ENCODE measurements around the gene SMARCD3. TPM values are rescaled to one million over a fixed set of nuclear protein-coding genes. Genes with fewer than 3 reads are reported as not detected.

The SMARCD3 gene
- total RNA-seq, 1 donor: 35.8 TPM

DNA sequence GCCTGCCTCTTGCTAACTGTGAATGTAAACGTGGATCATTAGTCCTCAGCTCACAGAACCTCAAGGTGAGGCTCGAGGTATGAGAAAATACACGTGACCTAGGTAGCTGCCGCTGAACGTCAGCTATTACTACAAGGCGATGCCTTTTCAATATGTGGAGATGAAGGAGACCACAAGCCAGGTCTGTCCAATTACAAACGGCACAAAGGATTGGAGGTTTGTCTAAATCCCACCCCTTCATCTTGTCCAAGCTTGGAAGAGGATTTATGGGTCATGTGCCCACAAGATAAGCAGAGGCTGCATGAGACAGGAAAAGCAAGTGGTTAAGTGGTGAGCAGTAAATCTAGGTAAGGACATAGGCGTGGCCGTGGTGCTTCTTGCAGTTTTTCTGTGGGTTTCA lies 41.6 kb downstream of the SMARCD3 start:
- no peaks in the 10 kb centered on the region for H3K9me3 ChIP-seq (ENCODE audit: low read depth, low read length)
- H3K4me1 ChIP-seq (ENCODE audit: insufficient read depth, low read length): peaks cover 16% of the 10 kb centered on the region
- no peaks in the 10 kb centered on the region for H3K27me3 ChIP-seq (ENCODE audit: insufficient read depth, low read length)
- no peak overlapping the region for H3K4me3 ChIP-seq (ENCODE audit: low read length)

DNA sequence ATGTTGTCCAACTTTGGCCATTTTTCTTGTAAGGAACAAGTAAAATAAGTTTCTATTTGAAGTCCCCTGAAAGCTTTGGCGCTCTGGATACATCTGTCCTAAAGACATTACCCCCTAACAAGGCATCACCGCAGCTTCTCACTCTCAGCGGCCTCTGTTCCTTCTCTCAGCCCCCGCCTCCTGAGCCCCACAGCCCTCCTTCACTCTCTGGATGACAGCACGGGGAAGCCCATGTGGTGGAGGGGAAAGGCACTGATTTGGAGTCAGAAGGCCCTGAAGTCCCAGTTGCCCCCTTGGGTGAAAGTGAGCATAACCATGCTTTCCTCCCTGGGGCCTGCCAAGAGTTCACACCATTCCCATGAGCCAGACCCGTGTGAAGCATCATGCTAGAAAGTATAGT lies 42.8 kb downstream of the SMARCD3 start:
- Histone ChIP-seq H3K4me1 (ENCODE audit: insufficient read depth, low read length) (peaks cover 16% of the 10 kb centered on the region), H3K27me3 (ENCODE audit: insufficient read depth, low read length) (no peaks in the 10 kb centered on the region), H3K4me3 (ENCODE audit: low read length) (no peak overlapping the region), H3K9me3 (ENCODE audit: low read depth, low read length) (no peaks in the 10 kb centered on the region)

DNA sequence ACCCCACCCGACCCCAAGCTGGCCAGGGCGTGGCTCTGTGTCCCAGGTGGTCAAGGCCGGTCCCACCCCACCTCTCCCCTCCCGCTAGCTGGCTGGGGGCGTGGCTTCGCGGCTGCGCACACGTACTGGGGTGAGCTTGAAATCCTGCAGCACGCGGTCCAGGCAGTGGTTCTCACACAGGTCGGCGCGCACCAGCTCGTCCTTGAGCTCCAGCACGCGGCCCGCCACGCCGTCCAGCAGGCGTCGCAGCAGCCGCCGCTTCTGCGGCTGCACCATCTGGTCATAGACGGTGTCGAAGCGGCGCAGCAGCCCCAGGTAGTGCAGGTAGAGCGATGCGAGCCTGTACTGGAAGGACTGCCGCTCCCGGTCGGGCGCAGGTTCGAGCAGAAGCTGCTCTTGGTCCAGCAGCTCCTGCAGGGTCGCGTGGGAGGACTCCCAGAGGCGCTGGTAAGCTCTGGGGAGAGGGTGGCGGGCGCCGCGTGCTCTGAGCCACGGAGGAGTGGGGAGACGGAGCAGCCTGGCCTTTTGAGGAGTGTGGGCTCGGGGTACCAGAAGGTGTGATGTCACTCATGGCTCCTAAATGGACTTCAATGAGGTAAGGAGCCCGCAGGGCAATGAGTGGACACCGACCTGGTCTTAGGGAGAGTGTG lies 44.0 kb downstream of the SMARCD3 start:
- no peaks in the 10 kb centered on the region for H3K27me3 ChIP-seq (ENCODE audit: insufficient read depth, low read length)
- H3K4me3 ChIP-seq (ENCODE audit: low read length): no peak overlapping the region
- peaks cover 16% of the 10 kb centered on the region for H3K4me1 ChIP-seq (ENCODE audit: insufficient read depth, low read length)
- no peaks in the 10 kb centered on the region for H3K9me3 ChIP-seq (ENCODE audit: low read depth, low read length)

DNA sequence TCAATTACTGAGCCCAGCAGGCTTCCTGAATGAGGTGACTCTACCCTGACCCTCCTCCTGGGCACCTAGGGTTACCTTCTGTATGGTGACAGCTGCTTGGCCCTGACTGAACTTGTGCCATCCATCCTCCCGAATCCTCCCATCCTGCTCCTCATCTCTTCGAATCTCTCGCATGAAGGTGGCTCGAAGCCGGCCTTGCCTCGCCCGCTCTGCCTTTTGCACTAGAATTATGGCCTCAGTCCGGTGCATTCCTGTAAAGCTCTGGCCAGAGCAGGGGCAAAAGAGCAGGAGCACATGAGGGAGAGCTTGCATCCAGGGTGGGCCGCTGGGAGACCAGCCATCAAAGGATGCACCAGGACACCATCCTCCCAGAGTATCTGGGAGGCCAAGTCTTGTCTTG lies 45.7 kb downstream of the SMARCD3 start:
- no peaks in the 10 kb centered on the region for H3K9me3 ChIP-seq (ENCODE audit: low read depth, low read length)
- H3K4me3 ChIP-seq (ENCODE audit: low read length): no peak overlapping the region
- peaks cover 13% of the 10 kb centered on the region for H3K4me1 ChIP-seq (ENCODE audit: insufficient read depth, low read length)
- H3K27me3 ChIP-seq (ENCODE audit: insufficient read depth, low read length): no peaks in the 10 kb centered on the region

DNA sequence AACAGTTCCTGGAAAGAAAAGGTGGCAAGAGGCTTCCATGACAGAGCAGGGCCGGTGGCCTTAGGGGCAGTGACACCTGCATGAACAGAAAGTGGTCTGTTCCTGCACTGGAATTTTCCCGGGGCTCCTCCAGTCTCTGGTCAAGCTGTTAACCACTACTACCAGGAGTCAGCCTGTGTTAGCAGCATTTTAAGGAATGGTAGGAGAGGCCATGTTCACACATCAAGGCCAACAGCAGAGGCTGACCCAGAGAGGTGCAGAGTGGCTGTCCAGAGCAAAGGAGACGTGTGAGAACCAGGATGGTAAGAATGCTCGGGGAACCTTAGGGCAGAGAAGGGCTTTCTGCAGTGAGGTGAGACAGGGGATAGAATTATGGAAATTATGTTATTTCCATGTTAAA lies 46.7 kb downstream of the SMARCD3 start:
- Histone ChIP-seq H3K27me3 (ENCODE audit: insufficient read depth, low read length) (no peaks in the 10 kb centered on the region), H3K4me1 (ENCODE audit: insufficient read depth, low read length) (peaks cover 2% of the 10 kb centered on the region), H3K4me3 (ENCODE audit: low read length) (no peak overlapping the region), H3K9me3 (ENCODE audit: low read depth, low read length) (no peaks in the 10 kb centered on the region)

DNA sequence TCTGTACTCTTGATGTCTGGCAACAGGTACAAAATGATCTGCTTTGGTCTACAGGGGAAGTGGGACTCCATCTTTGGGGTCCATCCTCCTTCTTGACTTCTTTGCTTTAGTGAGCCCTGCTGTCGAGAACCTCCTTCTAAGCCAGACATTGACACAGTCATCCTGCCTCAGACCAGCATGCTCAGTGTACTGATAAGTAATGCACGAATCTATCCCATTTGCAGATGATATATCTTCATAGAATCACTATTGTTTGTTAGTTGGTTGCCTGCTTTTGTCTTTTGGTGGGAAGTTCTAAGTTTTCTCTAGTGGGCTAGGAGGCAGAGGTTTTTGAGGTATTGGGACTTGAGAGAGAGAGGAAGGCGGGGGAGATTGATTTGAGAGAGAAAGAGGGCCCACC lies 47.1 kb downstream of the SMARCD3 start:
- Histone ChIP-seq H3K9me3 (ENCODE audit: low read depth, low read length) (no peaks in the 10 kb centered on the region), H3K27me3 (ENCODE audit: insufficient read depth, low read length) (no peaks in the 10 kb centered on the region), H3K4me1 (ENCODE audit: insufficient read depth, low read length) (no peaks in the 10 kb centered on the region), H3K4me3 (ENCODE audit: low read length) (no peak overlapping the region)

DNA sequence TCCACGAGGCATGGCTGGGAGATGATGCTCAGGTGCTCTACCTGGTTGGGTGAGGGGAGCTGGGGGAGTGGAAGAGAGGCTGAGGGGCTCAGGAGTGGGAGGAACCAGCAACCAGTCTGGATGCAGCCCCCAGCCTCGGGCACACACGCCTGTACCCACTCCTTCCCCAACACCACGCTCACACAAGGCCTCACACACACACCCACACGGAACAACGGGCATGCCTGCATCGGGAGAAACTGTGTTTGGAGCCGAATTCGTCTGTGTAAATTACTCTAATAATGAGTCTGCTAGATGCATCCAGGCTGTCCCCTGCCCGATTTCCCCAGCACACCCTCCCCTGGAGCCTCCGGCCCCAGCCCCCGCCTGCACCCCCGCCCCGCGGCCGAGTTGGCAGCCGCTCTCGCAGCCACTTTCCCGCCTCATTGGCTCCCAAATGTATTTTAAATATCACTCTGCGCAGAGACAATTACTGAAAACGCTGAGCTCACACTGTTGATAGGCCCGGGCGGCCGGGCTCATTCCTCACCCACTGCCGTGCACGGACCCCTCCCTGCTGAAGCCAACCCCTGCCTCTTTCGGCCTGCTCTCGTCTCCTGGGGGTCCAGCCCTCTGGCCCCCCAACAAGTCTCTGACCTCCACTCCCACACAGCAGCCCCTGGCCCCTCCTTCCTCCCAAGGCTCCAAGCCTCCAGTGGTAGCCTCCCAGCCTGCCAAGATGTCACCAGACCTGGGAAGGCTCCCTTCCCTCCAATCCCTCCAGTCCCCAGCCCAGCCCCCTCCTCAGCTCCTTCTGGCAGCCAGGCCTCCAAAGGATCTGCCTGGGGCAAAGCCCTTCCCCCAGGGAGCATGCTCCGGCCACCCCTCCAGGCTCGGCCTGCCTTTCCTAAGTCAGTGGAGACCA lies 49.3 kb downstream of the SMARCD3 start:
- Histone ChIP-seq H3K27me3 (ENCODE audit: insufficient read depth, low read length) (no peaks in the 10 kb centered on the region), H3K9me3 (ENCODE audit: low read depth, low read length) (no peaks in the 10 kb centered on the region), H3K4me3 (ENCODE audit: low read length) (no peak overlapping the region), H3K4me1 (ENCODE audit: insufficient read depth, low read length) (no peaks in the 10 kb centered on the region)

DNA sequence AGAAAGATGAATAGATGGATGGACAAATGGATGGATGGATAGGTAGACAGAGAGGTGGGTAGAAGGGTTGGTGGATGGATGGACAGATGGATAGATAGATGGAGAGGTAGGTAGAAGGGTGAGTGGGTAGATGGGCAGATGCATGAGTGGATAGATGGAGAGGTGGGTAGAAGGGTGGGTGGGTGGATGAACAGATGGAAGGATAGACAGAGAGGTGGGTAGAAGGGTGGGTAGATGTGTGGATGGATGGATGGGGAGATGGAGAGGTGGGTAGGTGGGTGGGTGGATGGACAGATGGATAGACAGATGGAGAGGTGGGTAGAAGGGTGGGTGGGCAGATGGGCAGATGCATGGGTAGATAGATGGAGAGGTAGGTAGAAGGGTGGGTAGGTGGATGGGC lies 50.6 kb downstream of the SMARCD3 start:
- H3K4me1 ChIP-seq (ENCODE audit: insufficient read depth, low read length): no peaks in the 10 kb centered on the region
- H3K4me3 ChIP-seq (ENCODE audit: low read length): no peak overlapping the region
- H3K27me3 ChIP-seq (ENCODE audit: insufficient read depth, low read length): no peaks in the 10 kb centered on the region
- H3K9me3 ChIP-seq (ENCODE audit: low read depth, low read length): no peaks in the 10 kb centered on the region

DNA sequence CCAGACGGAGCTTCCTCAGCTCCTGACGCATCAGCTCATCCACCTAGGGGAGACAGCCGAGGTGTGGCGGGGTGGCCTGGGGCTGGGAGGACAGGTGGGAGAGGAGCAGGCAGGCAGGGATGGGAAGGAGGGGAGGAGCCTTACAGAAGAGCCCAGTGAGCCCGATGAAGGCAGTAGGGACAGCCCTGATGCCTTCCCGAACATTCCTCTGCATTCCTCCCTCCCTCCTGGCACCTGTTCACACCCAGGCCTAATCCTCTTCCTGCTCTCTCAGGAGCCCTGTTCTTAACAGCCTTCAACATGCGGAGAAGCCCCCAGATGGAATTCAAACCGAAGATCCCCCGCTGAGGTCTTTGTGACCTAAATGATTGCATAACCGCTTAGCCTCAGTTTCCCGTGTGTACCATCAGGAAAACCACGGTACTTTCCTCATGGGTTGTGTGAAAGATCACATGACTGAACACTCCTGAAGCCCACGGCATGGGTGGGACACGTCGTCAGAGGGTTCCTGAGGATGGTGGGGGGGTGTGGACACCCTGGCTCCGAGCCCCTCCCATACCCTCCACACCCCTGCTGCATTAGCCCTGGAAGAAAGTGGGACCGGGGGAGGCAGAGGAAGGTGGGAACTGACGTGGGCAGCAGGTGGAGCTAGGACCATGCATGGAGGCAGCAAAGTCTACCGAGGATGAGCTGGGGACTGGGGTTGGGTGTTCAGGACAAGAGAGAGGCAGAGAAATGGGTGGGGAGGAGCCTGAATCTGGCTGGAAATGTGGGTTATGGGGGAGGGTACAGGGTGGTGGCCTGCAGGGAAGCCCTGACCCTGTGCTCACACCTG lies 52.7 kb downstream of the SMARCD3 start:
- Histone ChIP-seq H3K4me3 (ENCODE audit: low read length) (no peak overlapping the region), H3K9me3 (ENCODE audit: low read depth, low read length) (no peaks in the 10 kb centered on the region), H3K27me3 (ENCODE audit: insufficient read depth, low read length) (no peaks in the 10 kb centered on the region), H3K4me1 (ENCODE audit: insufficient read depth, low read length) (no peaks in the 10 kb centered on the region)

DNA sequence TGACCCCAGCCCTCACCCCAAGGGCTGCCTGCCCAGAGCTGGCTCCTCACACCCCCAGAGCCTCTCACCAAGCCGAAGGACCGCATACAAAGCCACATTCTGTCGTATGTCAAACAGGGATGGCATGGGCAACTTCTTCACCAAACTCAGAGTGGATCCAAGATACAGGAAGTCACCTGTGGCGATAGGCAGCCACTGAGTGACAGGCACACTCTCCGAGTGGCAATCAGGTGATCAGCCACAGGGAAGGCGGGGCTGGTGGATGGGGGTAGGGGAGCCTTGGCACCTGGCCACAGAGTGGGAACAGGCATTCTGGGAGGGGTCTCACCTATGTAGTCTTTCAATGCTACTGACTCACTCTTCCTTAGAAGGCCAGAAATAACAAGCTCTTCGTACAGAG lies 54.3 kb downstream of the SMARCD3 start:
- H3K4me1 ChIP-seq (ENCODE audit: insufficient read depth, low read length): no peaks in the 10 kb centered on the region

DNA sequence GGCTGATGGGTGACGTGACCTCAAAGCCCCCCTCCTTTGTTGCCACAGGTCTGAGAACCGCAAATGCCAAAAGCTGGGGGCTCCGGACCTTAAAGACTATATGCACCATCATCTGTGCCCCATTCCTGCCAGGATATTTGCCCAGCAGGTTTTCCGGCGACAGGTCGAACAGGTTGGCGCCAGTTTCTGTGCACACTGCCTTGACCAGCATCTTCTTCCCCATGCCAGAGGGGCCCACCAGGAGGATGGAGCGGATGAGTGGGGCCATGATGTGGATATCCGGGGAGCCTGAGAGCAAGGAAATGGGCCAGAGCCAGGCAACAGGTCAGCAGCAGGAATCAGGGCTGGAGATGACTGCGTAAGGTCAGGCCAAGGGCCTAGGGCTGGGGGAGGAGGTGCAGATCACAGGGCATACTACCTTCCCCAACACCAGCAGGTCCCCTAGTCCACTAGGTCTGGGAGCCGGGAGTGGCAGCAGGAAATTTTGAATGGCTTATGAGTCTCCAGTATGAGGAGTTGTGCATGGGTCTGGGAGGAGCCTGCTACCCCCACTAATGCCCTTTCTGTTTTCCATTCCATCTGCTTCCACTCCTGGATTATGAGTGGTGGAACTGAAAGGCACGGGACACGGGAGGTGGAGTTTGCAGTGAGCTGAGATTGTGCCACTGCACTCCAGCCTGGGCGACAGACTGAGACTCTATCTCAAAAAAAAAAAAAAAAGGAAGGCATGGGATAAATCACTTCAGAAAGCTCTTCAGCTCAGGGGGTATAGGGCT lies 55.1 kb downstream of the SMARCD3 start:
- no peaks in the 10 kb centered on the region for H3K4me1 ChIP-seq (ENCODE audit: insufficient read depth, low read length)
- H3K27me3 ChIP-seq (ENCODE audit: insufficient read depth, low read length): no peaks in the 10 kb centered on the region
- no peaks in the 10 kb centered on the region for H3K9me3 ChIP-seq (ENCODE audit: low read depth, low read length)
- H3K4me3 ChIP-seq (ENCODE audit: low read length): no peak overlapping the region

More for the DNA sequence above, 54.3 kb downstream of the SMARCD3 start:
- Histone ChIP-seq H3K4me3 (ENCODE audit: low read length) (no peak overlapping the region), H3K27me3 (ENCODE audit: insufficient read depth, low read length) (no peaks in the 10 kb centered on the region), H3K9me3 (ENCODE audit: low read depth, low read length) (no peaks in the 10 kb centered on the region)

DNA sequence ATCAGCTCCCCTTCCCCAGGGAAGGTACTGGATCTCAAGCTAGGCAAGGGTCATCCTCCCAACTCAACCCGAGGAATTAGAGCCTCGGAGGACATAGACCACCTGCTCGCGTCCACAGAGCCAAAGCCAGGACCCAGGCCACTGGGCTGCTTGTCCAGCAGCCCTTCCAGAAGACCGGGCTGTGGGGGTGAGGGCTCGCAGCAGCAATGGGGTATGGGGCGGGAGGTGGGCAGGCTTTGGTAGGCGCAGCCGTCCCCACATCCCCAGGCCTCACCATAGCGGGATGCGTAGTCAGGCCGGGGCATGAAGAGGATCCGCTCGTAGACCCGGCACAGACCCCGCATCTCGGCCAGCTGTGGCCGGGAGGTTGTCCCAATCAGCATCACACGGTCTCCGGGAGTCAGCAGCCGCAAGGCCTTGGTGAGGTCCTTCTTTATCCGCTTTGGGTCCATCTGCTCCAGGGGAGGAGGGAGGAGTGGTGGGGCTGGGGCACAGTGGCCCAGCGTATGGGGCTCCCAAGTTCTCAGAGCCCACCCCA lies 56.4 kb downstream of the SMARCD3 start:
- H3K9me3 ChIP-seq (ENCODE audit: low read depth, low read length): no peaks in the 10 kb centered on the region
- no peaks in the 10 kb centered on the region for H3K27me3 ChIP-seq (ENCODE audit: insufficient read depth, low read length)
- no peaks in the 10 kb centered on the region for H3K4me1 ChIP-seq (ENCODE audit: insufficient read depth, low read length)
- H3K4me3 ChIP-seq (ENCODE audit: low read length): no peak overlapping the region

DNA sequence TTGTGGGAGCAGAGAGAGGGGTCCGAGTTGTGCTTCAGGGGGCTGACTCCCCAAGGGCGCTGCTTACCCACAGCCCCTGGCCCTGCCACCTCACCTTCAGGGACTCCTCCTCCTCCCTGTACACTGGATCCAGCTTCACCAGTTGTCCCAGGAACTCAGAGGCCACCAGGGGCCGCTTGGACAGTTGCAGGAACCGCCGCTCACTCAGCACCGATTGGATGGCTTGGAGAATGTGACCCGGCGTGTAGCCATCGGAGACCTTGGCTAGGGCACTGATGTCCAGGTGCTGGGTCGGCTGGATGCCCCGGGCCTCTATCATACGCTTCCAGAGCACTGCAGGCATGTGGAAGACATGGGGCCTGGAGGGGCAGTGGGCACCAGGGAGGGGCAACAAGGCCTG lies 57.0 kb downstream of the SMARCD3 start:
- Histone ChIP-seq H3K4me3 (ENCODE audit: low read length) (no peak overlapping the region), H3K27me3 (ENCODE audit: insufficient read depth, low read length) (no peaks in the 10 kb centered on the region), H3K4me1 (ENCODE audit: insufficient read depth, low read length) (no peaks in the 10 kb centered on the region), H3K9me3 (ENCODE audit: low read depth, low read length) (no peaks in the 10 kb centered on the region)

DNA sequence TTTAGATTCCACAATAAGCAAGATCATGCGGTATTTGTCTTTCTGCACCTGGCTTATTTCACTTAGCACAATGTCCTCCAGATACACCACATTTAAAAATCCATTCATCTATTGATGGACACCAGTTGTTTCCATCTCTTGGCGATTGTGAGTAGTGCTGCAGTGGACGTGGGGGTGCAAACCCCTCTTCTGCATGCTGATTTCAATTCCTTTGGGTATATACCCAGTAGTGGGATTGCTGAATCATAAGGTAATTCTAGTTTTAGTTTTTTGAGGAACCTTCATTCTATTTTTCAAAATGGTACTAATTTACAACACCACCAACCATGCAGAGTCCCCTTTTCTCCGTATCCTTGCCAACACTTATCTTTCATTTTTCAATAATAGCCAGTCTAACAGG lies 59.5 kb downstream of the SMARCD3 start:
- Histone ChIP-seq H3K9me3 (ENCODE audit: low read depth, low read length) (no peaks in the 10 kb centered on the region), H3K27me3 (ENCODE audit: insufficient read depth, low read length) (no peaks in the 10 kb centered on the region), H3K4me1 (ENCODE audit: insufficient read depth, low read length) (no peaks in the 10 kb centered on the region)

More for the DNA sequence above, 59.5 kb downstream of the SMARCD3 start:
- no peak overlapping the region for H3K4me3 ChIP-seq (ENCODE audit: low read length)
